ENCODE data around the gene NUDT4B.
"Not testable (repeated sequence)": the region's sequence is repeated elsewhere in the genome, so short reads cannot be mapped to it uniquely, and the experiment has no call there.

NUDT4B gene

GRCh38 chr1:148748563-148749334, at the start of gene NUDT4B:
Gene NUDT4B, plus strand, starts transcription at chr1:148748774. Its CDS starts 179 bp downstream, at chr1:148748953.
- not testable (repeated sequence) for DNase-seq

- not testable (repeated sequence) for DNase-seq
These were observed 49.2 kb upstream of the NUDT4B start for GRCh38 chr1:148699357-148699756.

- not testable (repeated sequence) for DNase-seq
These were observed 46.3 kb upstream of the NUDT4B start for GRCh38 chr1:148702242-148702641.

- not testable (repeated sequence) for DNase-seq
These were observed 44.5 kb upstream of the NUDT4B start for GRCh38 chr1:148703973-148704591.

GRCh38 chr1:148705316-148705948, 43.1 kb upstream of the NUDT4B start:
- not testable (repeated sequence) for DNase-seq

- not testable (repeated sequence) for DNase-seq
These were observed 39.7 kb upstream of the NUDT4B start for GRCh38 chr1:148708779-148709333.

- not testable (repeated sequence) for DNase-seq
These were observed 37.6 kb upstream of the NUDT4B start for GRCh38 chr1:148710772-148711523.

- not testable (repeated sequence) for DNase-seq
These were observed 36.2 kb upstream of the NUDT4B start for GRCh38 chr1:148712353-148712752.

GRCh38 chr1:148715518-148715917, 33.1 kb upstream of the NUDT4B start:
- DNase-seq: not testable (repeated sequence)

- DNase-seq: not testable (repeated sequence)
These were observed 31.5 kb upstream of the NUDT4B start for GRCh38 chr1:148716966-148717520.

- not testable (repeated sequence) for DNase-seq
These were observed 27.7 kb upstream of the NUDT4B start for GRCh38 chr1:148720918-148721317.

GRCh38 chr1:148722758-148723157, 25.8 kb upstream of the NUDT4B start:
- not testable (repeated sequence) for DNase-seq

- DNase-seq: not testable (repeated sequence)
These were observed 25.1 kb upstream of the NUDT4B start for GRCh38 chr1:148723515-148723914.

- DNase-seq: not testable (repeated sequence)
These were observed 23.7 kb upstream of the NUDT4B start for GRCh38 chr1:148724872-148725271.

GRCh38 chr1:148727862-148728261, 20.7 kb upstream of the NUDT4B start:
- DNase-seq: not testable (repeated sequence)

GRCh38 chr1:148729128-148729527, 19.4 kb upstream of the NUDT4B start:
- DNase-seq: not testable (repeated sequence)

GRCh38 chr1:148729541-148729940, 19.0 kb upstream of the NUDT4B start:
- not testable (repeated sequence) for DNase-seq

GRCh38 chr1:148732277-148732676, 16.3 kb upstream of the NUDT4B start:
- DNase-seq: not testable (repeated sequence)

- not testable (repeated sequence) for DNase-seq
These were observed 14.8 kb upstream of the NUDT4B start for GRCh38 chr1:148733585-148734310.

GRCh38 chr1:148734311-148734662, 14.3 kb upstream of the NUDT4B start:
- not testable (repeated sequence) for DNase-seq

GRCh38 chr1:148735538-148735937, 13.0 kb upstream of the NUDT4B start:
- not testable (repeated sequence) for DNase-seq

Measured in NCI-H2029 (cell line).